NCI-H748 (cell line): ENCODE data around the gene LTO1.
"Not testable (repeated sequence)": the region's sequence is repeated elsewhere in the genome, so short reads cannot be mapped to it uniquely, and the experiment has no call there.

Experiments
- DNase-seq: peaks from one replicate; lab custom pipeline; 2025; ENCODE audit not compliant: unreplicated experiment; lab: John Stamatoyannopoulos, UW

Gene LTO1

DNA sequence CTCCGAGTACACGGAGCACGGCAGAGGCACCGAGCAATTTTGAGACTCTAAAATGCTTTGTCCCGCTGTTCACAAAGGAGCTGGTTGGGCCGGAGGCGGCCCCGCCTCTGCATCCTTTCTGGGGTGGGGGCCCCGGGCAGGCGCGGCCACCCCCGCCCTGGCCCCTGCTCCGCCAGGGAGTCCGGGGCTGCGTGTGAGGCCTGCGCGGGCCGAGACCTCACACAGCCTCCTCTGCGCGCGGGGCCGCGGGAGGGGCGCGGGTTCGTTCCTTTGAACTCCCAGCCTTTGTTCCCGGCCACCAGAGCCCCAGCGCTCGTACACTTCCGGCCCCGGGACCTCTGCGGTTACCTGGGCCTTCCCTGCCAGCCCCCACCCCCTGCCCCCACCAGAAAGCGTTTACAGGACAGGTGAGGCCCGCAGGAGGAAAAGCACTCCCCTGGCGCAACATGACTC is 27.1 kb upstream of the LTO1 start:
- DNase-seq, result no peak

DNA sequence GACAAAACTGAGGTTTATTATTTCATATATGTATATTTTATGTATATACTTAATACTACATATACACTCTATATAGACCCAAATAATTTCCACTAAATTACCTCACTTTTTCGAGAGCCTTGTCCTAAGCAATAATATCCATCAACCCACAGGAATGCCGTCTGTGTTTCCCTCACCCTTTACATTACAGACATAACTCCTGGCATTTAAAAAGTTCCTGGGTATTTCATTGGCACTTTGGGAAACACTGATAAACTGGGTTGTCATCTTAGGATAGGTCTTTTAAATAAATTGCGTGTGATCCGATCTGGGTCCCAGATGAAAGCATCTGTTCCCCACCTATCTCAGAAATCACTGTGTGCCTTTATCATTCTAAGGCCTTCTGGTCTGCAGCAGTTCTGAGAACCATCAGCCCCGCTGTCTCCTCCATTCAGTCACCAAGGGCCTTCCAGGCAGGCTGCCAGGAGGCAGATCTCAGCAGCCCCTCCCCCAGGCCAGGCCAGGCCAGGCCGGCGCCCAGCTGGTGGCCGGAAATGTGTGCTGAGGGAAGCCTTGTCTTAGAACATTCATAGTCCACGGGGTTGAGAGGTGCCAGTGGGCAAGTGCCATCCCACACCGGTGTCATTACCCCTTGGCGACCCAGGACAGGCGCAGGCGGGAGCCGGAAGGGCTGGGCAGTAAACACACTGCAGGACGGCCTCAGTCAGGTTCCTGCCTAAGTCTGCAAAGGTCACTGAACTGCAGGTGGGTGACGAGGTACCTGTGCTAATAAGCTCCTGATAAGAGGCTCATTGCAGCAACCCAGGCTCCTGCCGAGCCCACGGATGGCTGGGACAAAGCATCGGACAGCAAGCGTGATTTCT is 25.4 kb upstream of the LTO1 start:
- peak; percentile 80 for DNase-seq

DNA sequence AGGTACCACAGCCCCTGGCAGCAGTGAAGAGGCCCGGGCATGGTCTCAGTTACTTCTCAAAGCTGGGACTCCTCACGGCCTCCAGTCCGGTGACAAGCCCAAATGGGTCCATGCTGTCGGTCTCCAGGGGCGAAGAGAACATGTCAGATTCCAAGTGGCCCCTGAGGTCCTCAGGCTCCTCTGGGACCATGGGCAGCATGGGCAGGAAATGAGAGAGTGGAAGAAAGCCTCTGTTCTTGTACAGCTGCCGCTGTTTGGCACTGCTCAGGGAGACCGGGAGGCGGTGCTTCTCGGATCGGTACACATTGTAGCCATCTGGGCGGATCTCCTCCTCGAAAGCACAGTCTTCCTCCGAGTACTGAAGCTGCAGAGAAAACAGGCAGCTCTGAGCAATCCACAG is 24.1 kb upstream of the LTO1 start:
- no peak for DNase-seq

DNA sequence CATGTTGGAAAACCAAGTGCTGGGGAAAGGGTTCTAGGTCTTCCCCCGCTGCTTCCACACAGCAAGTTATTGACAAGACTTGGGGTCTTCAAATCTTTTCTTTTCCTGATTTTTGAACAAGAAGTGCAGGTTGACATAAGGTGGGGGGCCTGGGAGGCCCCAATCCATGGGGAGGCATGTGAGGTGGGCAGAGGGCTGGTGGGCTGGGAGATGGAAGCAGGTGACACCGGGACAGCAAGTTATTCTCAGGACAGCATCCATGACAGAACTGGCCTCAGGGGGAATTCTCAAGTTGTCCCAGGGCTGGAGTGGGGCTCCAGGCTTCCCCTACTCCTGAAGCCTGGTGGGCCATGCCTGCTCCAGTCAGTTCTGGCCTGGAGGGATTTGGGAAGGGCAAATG is 23.2 kb upstream of the LTO1 start:
- no peak for DNase-seq

DNA sequence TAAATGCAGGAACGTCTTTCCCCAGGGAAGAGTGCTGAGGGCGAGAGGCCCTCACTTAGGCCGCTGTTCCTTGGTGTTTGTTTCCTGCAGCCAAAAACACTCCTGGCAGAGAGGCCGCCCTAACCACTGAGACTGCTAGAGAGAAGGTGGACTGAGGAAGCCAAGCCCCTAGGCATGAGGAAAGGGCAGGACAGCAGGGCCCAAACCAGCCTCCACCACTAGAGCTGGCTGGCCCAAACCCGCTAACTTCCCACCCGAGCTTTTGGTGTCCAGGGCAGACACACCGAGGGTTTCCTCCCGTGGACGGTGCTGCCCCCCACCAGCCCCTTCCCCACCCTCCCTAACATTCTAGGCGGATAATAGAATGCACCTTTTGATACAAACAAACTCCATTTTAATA is 22.7 kb upstream of the LTO1 start:
- no peak for DNase-seq

DNA sequence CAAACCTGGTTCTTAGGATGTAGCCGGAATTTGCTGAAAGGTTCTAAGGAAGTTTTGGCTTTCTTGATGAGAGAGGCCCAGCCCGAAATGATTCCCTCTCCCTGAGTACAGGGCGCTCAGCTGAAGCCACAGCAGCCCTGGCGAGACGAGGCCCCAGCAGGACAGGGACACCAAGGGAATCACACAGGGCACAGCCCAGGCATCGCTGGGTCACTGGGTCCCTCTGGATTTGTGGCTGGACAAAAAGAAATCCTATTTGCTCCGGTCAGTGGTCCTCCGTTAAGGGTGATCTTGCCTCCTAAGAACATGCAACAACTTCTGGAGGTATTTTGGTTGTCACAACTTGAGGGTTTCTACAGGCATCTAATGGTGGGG is 22.3 kb upstream of the LTO1 start:
- DNase-seq, result no peak

DNA sequence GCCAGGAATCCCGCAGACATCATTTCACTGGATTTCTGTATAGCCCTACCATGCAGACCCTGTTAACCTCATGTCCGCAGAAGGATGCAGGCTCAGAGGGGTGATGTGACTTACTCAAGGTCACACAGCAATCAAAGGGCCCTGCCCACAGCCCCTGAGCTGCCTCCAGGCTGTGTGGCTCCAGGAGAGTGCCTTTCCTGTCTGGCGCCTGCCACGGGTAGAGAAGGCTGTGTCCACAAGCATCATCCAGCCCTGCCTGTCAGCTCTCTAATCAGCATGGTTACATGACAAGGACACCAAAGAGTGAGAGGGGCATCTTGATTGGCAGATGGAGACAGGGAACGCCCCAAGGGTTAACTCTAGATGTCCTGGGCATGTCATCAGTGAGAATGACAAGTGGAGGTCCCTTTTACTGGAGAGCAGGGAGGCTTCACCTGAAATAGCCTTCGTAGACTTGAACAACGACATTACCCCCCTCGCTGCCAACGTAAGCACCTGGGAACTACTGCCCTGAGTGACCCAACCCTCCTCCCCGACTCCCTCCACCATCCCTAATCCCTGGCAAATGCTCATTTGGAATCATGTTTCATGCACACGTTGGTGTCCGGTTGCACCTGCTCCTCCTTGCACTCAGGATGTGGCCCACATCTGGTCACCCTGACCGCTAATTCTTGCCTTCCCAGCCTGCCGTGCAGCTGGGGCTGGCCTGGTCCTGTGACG is 21.8 kb upstream of the LTO1 start:
- peak; percentile 72 for DNase-seq

DNA sequence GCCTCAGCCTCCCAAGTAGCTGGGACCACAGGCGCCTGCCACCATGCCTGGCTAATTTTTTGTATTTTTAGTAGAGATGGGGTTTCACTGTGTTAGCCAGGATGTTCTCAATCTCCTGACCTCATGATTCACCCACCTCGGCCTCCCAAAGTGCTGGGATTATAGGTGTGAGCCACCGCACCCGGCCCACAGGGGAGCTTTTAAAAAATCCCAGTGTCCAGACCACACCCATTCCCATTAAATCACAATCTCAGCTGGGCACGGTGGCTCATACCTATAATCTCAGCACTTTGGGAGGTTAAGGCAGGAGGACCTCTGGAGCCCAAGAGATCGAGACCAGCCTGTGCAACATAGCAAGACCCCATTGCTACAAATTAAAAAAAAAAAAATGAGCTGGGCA is 20.8 kb upstream of the LTO1 start:
- DNase-seq, result not testable (repeated sequence)

DNA sequence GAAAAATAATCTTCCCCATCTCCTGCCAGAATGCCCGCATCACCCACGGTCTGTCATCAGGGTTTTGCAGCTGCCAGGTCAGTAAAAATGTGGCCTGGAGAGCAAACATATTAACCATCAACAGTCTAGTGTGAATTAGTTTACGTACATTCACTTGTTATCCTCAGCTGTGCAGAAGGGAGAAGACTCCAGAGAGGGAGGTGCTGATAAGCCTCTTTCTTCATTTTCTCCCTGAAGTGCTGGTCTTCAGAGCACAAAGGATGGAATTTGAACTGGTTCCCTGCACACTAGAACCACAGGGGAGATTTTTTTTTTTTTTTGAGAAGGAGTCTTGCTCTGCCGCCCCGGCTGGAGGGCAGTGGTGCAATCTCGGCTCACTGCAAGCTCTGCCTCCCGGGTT is 20.4 kb upstream of the LTO1 start:
- DNase-seq, result no peak

DNA sequence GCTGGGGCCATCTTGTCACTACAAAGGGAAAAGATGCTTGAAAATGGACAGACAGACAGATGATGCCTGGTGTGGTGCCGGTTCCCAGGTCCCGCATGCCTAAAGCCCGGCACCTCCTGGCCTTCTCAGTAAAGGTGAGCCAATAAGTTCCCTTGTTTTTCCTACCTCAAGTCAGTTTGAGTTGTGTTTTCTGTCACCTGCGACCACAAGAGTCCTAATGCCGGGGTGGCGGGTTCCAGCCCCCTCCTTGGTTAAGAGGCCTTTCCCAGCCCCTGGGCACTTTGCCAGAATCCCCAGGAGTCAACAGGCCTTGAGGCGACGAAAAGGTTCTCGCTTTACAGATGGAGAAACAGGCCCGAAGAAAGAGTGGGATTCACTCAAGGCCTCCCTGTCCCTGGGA is 19.6 kb upstream of the LTO1 start:
- DNase-seq, result peak; percentile 25

DNA sequence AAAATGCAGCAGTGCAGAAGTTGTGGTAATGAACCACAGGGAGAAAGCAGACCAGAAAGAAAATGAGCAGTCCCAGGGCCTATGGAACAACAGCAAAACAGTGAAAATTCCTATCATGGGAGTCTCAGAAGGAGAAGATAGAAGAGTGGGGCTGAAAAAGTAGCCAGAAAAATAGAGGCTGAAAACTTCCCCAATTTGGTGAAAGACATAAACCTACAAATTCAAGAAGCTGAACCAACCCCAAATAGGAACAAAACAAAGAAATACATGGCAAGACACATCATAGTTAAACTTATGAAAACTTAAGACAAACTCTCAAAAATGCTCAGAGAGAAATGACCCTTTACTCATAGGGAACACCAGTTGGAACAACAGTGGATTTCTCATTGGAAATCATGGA is 17.3 kb upstream of the LTO1 start:
- DNase-seq, result no peak

DNA sequence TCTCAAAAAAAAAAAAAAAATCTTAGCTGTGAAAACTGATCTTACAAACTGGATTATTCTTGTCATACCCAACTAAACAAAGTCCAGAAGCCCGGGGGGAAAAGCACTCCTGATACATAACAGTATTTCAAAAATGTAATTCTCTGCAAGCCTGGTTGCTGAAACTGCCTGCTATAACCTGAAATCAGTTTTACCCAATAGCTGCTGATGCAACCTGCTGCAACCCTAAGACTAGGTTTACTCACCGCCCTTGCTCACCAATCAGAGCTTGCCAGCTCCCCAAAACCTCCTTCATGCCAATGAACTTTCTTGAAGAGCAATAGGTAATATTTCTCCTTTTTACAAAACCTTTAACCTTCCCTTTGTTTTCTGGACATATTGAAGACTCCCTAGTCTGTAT is 16.3 kb upstream of the LTO1 start:
- DNase-seq, result no peak

DNA sequence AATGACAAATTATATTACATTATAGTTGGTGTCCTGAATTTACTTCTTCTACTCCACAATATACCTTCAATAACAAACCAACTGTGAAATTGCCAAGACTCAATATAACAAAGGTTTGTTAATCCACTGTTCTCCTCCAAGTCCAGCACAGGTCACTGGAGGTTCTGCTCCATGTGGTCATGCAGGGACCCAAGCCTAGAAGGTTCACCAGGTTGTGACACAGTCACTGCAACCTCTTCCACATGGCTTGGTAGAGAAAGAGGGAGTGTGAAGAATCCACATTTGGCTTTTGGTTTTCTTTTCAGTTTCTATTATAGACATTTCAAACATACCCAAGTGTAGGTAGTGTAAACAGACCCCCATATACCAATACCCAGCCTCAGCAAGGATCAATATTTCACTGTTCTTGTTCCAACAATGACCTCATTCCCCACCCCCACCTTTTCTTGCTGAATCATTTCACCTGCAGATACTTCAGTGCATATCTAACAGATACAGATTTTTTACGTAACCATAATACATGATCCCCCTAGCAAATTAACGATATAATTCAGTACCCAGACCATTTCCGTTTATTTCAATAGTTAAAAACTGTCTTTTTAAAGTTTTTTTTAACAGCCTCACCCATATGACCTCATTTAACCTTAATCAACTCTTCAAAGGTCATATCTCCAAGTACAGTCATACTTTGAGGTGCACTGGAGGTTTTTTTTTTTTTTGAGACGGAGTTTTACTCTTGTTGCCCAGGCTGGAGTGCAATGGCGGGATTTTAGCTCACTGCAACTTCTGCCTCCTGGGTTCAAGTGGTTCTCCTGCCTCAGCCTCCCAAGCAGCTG is 14.5 kb upstream of the LTO1 start:
- DNase-seq, result no peak

DNA sequence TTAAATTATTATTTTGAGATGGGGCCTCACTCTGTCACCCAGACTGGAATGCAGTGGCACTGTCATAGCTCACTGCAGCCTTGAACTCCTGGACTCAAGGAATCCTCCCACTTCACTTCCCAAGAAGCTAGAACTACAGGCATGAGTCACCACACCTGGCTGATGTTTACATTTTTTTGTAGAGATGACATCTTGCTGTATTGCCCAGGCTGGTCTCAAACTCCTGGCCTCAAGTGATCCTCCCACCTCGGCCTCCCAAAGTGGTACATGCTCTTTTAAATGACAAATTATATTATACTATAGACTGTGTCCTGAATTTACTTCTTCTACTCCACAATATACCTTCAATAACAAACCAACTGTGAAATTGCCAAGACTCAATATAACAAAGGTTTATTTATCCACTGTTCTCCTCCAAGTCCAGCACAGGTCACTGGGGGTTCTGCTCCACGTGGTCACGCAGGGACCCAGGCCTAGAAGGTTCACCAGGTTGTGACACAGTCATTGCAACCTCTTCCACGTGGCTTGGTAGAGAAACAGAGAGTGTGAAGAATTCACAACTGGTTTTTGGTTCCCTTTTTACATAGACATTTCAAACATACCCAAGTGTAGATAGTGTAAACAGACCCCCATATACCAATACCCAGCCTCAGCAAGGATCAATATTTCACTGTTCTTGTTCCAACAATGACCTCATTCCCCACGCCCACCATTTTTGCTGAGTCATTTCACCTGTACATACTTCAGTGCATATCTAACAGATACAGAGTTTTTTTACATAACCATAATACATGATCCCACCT is 13.0 kb upstream of the LTO1 start:
- peak; percentile 55 for DNase-seq

DNA sequence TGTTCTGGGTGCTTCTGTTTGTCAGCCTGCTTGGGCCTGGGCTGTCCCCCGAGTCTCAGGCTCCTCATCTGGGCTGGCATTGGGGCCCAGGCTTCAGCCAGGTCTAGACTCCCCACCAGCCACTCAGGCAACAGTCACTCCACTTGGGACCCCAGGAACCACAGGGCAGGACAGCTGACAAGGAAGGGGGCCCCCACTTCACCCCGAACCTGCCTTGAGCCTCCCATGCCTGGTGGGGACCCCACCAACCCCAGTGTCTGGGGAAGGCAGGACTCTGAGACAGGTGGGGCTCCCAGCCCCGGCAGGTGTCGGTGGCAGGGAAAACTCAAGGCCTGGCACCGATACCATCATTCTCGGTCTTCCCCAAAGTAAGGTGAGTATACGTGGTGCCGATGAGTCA is 11.7 kb upstream of the LTO1 start:
- no peak for DNase-seq

DNA sequence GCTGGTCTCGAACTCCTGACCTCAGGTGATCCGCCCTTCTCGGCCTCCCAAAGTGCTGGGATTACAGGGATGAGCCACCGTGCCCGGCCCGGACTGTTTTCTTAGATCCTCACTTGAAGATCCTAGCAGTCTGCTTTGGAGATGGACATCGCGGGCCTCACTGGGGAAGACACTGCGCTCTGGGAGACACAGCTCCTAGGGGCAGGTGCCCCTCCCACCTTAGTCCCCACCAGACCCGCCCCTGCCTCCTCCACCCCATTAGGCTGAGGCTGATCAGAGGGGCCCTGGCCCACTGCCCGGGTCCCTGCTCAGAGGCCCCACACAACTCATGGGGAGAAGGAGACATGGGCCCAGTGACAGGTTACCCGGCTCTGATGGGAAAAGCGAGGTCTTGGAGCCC is 11.3 kb upstream of the LTO1 start:
- DNase-seq, result no peak

DNA sequence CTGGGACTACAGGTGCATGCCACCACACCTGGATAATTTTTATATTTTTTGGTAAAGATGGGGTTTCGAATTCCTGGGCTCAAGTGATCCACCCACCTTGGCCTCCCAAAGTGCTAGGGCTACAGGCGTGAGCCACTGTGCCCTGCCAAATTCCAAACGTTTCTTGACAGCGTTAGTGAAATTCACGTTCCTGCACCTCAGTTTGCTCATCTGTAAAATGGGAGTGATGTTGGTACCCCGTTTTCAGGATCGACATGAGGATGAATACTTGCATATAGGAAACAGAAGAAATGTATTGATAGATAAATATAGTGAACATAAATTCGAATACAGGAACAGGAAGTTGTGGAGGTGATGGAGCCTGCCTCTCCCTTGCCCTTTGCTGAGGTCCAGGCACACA is 10.2 kb upstream of the LTO1 start:
- no peak for DNase-seq

DNA sequence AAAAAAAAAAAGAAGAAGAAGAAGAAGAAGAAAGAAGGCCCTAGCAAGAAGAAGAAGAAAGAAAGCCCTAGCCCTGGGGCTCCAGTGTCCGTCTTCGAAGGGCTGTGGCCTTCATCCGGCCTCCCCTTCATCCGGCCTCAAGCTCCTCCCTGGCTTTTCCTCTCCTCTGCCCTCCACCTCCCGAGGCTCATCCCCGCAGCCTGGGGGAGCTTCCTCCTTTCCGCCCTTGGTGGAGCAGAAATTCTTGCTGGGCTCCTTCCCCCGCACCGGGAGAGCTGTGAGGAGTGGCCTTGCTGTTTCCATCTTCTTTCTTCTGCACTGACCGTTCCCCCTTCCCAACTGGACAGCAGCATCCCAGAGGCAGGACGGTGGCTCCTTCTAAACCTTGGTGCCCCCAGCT is 9.5 kb upstream of the LTO1 start:
- DNase-seq, result no peak

DNA sequence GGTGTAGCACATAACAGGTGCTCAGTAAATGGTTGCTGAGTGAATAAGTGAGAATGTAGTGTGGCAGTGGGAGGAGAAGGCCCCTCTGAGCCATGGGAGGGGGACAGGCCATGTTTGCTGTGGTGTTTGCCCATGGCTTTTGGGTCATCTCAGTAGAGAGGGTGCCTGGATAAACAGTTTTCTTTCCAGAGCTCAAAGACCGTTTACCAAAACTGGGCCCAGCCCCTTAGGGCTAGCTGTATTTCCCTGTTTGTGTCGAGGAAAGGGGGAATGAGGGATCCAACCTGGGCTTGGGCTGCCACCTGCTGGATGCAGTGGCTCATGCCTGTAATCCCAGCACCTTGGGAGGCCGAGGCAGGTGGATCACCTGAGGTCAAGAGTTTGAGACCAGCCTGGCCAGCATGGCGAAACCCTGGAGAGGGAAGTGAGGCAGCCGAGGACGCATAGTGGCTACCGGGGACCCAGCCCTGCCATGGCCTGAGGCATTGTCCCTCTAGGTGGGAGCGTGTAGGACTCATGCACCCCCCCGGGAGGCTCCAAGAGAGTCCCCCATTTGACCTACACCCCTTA is 8.7 kb upstream of the LTO1 start:
- DNase-seq, result peak; percentile 40

DNA sequence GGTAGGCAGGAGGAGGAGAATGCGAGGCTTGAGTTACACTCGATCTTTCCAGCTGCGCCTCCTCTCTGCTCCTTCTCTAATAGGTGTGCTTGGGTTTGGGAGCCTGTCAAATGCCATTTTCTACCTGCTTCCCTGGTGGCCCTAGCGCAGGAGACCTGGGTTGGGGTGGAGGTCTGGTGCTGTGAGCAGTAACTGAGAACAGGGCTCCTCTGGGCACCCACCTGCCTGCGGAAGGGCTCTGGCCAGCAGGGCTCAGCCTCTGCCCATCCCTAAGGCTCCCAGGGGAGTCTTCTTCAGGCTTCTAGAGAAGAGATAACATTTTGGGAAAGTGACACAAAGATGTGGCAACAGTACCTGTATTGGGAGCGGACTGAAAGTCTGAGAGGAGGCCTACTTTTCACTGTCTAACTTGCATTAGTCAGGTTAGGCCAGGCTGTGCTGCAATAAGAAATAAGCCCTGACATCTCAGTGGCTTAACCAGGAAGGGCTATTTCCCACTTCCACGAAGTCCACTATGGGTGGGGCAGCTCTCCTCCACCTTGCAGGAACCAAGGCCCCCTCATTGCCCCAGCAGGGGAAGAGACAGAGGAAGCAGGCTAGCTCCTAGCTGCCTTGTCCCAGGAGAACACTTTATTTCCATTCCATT is 7.7 kb upstream of the LTO1 start:
- no peak for DNase-seq
